Esophagus squamous epithelium (tissue), 5 donors: ENCODE measurements around the gene MPP7. TPM values are rescaled to one million over a fixed set of nuclear protein-coding genes. Genes with fewer than 3 reads are reported as not detected.

Experiments used
- DNase-seq: peaks from one replicate; lab custom pipeline; 2025; lab: John Stamatoyannopoulos, UW
- H3K27ac ChIP-seq, 4 donors: fragments of 200-600 bp; sonication (generic); one replicate each; pipeline ENCODE4 v1.5.1; 2016 to 2019; ENCODE audit warnings: mild to moderate bottlenecking in 1 of 4
- H3K27me3 ChIP-seq, 4 donors: fragments of 200-600 bp; sonication (generic); 1 replicate in 3 of 4; 2 replicates in 1 of 4; pipeline versions ENCODE4 v1.5.1 to v1.6.0; 2017 to 2021; ENCODE audit warnings: antibody characterized with exemption in 1 of 4
- H3K36me3 ChIP-seq, 3 donors: fragments of 200-600 bp; sonication (generic); one replicate each; pipeline ENCODE4 v1.5.1; 2016 to 2019
- H3K4me1 ChIP-seq, 3 donors: fragments of 200-600 bp; sonication (generic); one replicate each; pipeline ENCODE4 v1.5.1; 2017 to 2019
- H3K4me3 ChIP-seq, 4 donors: fragments of 200-600 bp; sonication (generic); 1 replicate in 3 of 4; 2 replicates in 1 of 4; pipeline ENCODE4 v1.5.1; 2016 to 2019; ENCODE audit warnings: mild to moderate bottlenecking in 2 of 4, moderate library complexity in 1 of 4
- H3K9me3 ChIP-seq, 3 donors: fragments of 200-600 bp; sonication (generic); one replicate each; pipeline ENCODE4 v1.5.1; 2016 to 2019
- POLR2A ChIP-seq, 4 donors: fragments of 450-650 bp; IDR thresholded peaks; one replicate each; pipeline ENCODE4 v1.6.1; 2017; ENCODE audit warnings: antibody characterized with exemption in 4 of 4, mild to moderate bottlenecking in 4 of 4, moderate library complexity in 3 of 4
- WGBS, 2 donors: methylation state at CpG; one replicate each; pipeline ENCODE4 v1.1.5; 2018; 5-methylcytosine and 5-hydroxymethylcytosine counted together
- intact Hi-C: fragments of 100-400 bp; cut with DNase I; formaldehyde crosslinking; loops from one replicate; pipeline ENCODE4 v1.15.0; 2022
- total RNA-seq, 4 donors: library from RNA; depleted of rRNA; stranded (reverse); fragments of >200 nt; gene quantifications; one replicate each; pipeline ENCODE4 v1.1.0, GENCODE V29; 2016
- TF ChIP-seq, protein P1 (sequence below), 6 experiments: fragments of 450-650 bp in 4 of 6; fragments of 200-600 bp in 2 of 6; sonication (generic) in 2 of 6; IDR thresholded peaks; one replicate each; pipeline ENCODE4 v1.5.1; 2016 to 2019; ENCODE audit warnings: antibody characterized with exemption in 6 of 6, mild to moderate bottlenecking in 4 of 6, moderate library complexity in 4 of 6
- donor health status: DM: yes; HTN: yes; CAD: no.

Gene MPP7
- total RNA-seq, 4 donors from 2014 or later, result 34.3 to 43.3 (median 37.0) TPM

DNA sequence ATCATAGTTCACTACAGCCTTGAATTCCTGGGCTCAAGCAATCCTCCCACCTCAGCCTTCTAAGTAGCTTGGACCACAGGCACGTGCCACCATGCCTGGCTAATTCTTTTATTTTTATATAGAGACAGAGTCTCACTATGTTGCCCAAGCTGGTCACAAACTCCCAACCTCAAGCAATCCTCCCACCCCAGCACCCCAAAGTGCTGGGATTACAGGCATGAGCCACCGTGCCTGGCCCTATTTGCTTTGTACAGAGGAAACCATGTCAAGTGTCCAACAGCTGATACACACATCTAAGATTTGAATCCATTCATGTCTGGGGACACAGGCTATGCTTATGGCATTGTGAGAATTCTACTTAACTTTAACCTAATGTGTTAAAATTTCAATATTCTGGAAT lies 29.9 kb upstream of the MPP7 start:
- H3K27me3 ChIP-seq, result no peaks in the 10 kb centered on the region
- H3K27ac ChIP-seq, result peak overlapping the region in 3 of 4 donors; percentile 49 to 73 (median 55)
- no peak overlapping the region for H3K4me3 ChIP-seq
- no peak for TF ChIP-seq POLR2A (IDR thresholded peaks at IDR 0.05)
- TF ChIP-seq, protein P1, sequence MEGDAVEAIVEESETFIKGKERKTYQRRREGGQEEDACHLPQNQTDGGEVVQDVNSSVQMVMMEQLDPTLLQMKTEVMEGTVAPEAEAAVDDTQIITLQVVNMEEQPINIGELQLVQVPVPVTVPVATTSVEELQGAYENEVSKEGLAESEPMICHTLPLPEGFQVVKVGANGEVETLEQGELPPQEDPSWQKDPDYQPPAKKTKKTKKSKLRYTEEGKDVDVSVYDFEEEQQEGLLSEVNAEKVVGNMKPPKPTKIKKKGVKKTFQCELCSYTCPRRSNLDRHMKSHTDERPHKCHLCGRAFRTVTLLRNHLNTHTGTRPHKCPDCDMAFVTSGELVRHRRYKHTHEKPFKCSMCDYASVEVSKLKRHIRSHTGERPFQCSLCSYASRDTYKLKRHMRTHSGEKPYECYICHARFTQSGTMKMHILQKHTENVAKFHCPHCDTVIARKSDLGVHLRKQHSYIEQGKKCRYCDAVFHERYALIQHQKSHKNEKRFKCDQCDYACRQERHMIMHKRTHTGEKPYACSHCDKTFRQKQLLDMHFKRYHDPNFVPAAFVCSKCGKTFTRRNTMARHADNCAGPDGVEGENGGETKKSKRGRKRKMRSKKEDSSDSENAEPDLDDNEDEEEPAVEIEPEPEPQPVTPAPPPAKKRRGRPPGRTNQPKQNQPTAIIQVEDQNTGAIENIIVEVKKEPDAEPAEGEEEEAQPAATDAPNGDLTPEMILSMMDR (IDR thresholded peaks at IDR 0.05), result no peak
- DNase-seq, result no peak
- WGBS, 2 donors, result 75% methylated on average over 2 of the region's 2 CpGs
- no peaks in the 10 kb centered on the region for H3K9me3 ChIP-seq
- no peaks in the 10 kb centered on the region for H3K36me3 ChIP-seq
- intact Hi-C loops, result no loop called here
- peaks cover 0 to 32% (median 7%) of the 10 kb centered on the region in 3 donors for H3K4me1 ChIP-seq

- intact Hi-C loops, result no loop called here
- H3K27me3 ChIP-seq, result no peaks in the 10 kb centered on the region
- WGBS, 2 donors, result 33 to 42% methylated on average over 3 of the region's 3 CpGs
- TF ChIP-seq POLR2A (IDR thresholded peaks at IDR 0.05), result no peak
- TF ChIP-seq, protein P1 (IDR thresholded peaks at IDR 0.05), result no peak
- H3K27ac ChIP-seq, result peak overlapping the region in 2 of 4 donors; percentile 18 to 49
- H3K9me3 ChIP-seq, result no peaks in the 10 kb centered on the region
- H3K36me3 ChIP-seq, result no peaks in the 10 kb centered on the region
- no peak for DNase-seq
- H3K4me1 ChIP-seq, result peaks cover 2 to 41% (median 15%) of the 10 kb centered on the region in 3 donors
- H3K4me3 ChIP-seq, result no peak overlapping the region
Observed at GRCh38 chr10:28331841-28332240, 29.0 kb upstream of the MPP7 start.

GRCh38 chr10:28331066-28331465 lies 28.2 kb upstream of the MPP7 start:
- Histone ChIP-seq H3K4me3 (no peak overlapping the region), H3K27ac (peak overlapping the region in 1 of 4 donors; percentile 15), H3K9me3 (no peaks in the 10 kb centered on the region), H3K36me3 (no peaks in the 10 kb centered on the region), H3K4me1 (peaks cover 8 to 49% (median 23%) of the 10 kb centered on the region in 3 donors), H3K27me3 (no peaks in the 10 kb centered on the region)
- TF ChIP-seq POLR2A (IDR thresholded peaks at IDR 0.05), result no peak
- TF ChIP-seq, protein P1 (IDR thresholded peaks at IDR 0.05), result no peak
- DNase-seq, result no peak
- intact Hi-C loops, result no loop called here

GRCh38 chr10:28328346-28328745 lies 25.5 kb upstream of the MPP7 start:
- DNase-seq, result no peak
- no peaks in the 10 kb centered on the region for H3K9me3 ChIP-seq
- intact Hi-C loops, result no loop called here
- WGBS, 2 donors, result 42 to 47% methylated on average over 1 of the region's 1 CpG
- H3K4me3 ChIP-seq, result no peak overlapping the region
- H3K4me1 ChIP-seq, result peaks cover 9 to 43% (median 24%) of the 10 kb centered on the region in 3 donors
- no peaks in the 10 kb centered on the region for H3K27me3 ChIP-seq
- no peaks in the 10 kb centered on the region for H3K36me3 ChIP-seq
- TF ChIP-seq, protein P1 (IDR thresholded peaks at IDR 0.05), result no peak
- TF ChIP-seq POLR2A (IDR thresholded peaks at IDR 0.05), result no peak
- H3K27ac ChIP-seq, result peak overlapping the region in 3 of 4 donors; percentile 7 to 84 (median 83)

- Histone ChIP-seq H3K27ac (peak overlapping the region; percentile 7 to 84 (median 71)), H3K27me3 (no peaks in the 10 kb centered on the region), H3K4me1 (peaks cover 9 to 43% (median 24%) of the 10 kb centered on the region in 3 donors), H3K9me3 (no peaks in the 10 kb centered on the region), H3K4me3 (no peak overlapping the region), H3K36me3 (no peaks in the 10 kb centered on the region)
- WGBS, 2 donors, result 20 to 25% methylated on average over 3 of the region's 3 CpGs
- intact Hi-C loops, result no loop called here
- TF ChIP-seq, protein P1 (IDR thresholded peaks at IDR 0.05), result no peak
- TF ChIP-seq POLR2A (IDR thresholded peaks at IDR 0.05), result no peak
- no peak for DNase-seq
Observed at GRCh38 chr10:28327491-28327880, 24.6 kb upstream of the MPP7 start.
